HepG2 (cell line): ENCODE measurements around the gene IFT22.
"Not testable (repeated sequence)": the region's sequence is repeated elsewhere in the genome, so short reads cannot be mapped to it uniquely, and the experiment has no call there.

Source experiments
- FOXO1 ChIP-seq: sonication (generic); formaldehyde crosslinking; IDR thresholded peaks from 2 replicates; pipeline ENCODE4 v1.4.0; 2020; ENCODE audit warnings: missing genetic modification reagents
- GATAD1 ChIP-seq: IDR thresholded peaks from 2 replicates; pipeline ENCODE4 v1.6.1; 2016; ENCODE audit warnings: missing genetic modification reagents, missing compliant biosample characterization
- MTA1 ChIP-seq: sonication (generic); formaldehyde crosslinking; IDR thresholded peaks from 2 replicates; pipeline ENCODE4 v1.4.0; 2020; ENCODE audit warnings: missing genetic modification reagents, mild to moderate bottlenecking, borderline replicate concordance
- POLR2A ChIP-seq, 2 experiments: IDR thresholded peaks; 2 replicates each; pipeline ENCODE4 v1.6.1; 2011; ENCODE audit warnings: low read depth in 2 of 2, low read length in 2 of 2, mild to moderate bottlenecking in 1 of 2, moderate library complexity in 1 of 2; ENCODE audit not compliant: insufficient read depth in 1 of 2
- RXRA ChIP-seq: sonication (generic); formaldehyde crosslinking; IDR thresholded peaks from 2 replicates; pipeline ENCODE4 v1.5.1; 2020; ENCODE audit warnings: missing genetic modification reagents
- TCF7 ChIP-seq: sonication (generic); IDR thresholded peaks from 2 replicates; pipeline ENCODE4 v1.6.1; 2016; ENCODE audit warnings: antibody characterized with exemption, low read depth

DNA sequence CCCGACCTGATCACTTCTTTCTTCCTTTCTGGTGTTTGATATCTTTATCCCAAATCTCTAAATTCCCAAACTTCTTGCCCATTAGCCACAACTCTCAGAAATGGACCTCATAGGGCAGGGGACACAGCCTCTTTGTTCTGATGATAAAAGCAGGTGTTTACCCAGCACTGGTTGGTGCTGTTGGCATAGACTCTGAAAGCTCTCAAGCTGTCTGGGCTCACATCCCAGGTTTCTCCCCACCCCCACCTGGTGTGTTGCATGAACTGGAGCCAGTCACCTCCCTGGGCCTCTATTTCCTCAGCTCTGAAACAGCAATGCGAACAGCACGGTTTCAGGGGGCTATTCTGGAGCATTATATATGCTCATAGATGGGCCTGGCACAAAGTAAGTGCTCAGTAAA, 35.7 kb downstream of the IFT22 start:
- not testable (repeated sequence) for TF ChIP-seq POLR2A (IDR thresholded peaks at IDR 0.05; ENCODE audit: insufficient read depth in 1 of 2, low read depth in 2 of 2, low read length in 2 of 2); MTA1 (CRISPR knock-in tag); GATAD1 (CRISPR knock-in tag); FOXO1 (CRISPR knock-in tag); TCF7; RXRA (CRISPR knock-in tag)
